Hematopoietic multipotent progenitor cell treated with erythropoietin and hydrocortisone succinate and interleukin-3 and kit ligand, for 17 days (in vitro differentiated cells): ENCODE data around the gene NELL1.

ENCODE experiments used
- DNase-seq: peaks from one replicate; pipeline ENCODE4 v3.0.0-alpha.2; 2015; ENCODE audit warnings: low spot score

The NELL1 gene

GRCh38 chr11:20668131-20668809 lies 1.1 kb upstream of the NELL1 start:
- no peak for DNase-seq

GRCh38 chr11:20669820-20670684 lies 666 bp downstream of the NELL1 start:
- DNase-seq: no peak

- no peak for DNase-seq
These were observed 1.6 kb downstream of the NELL1 start for GRCh38 chr11:20670932-20671403.

GRCh38 chr11:20671856-20672546 lies 2.6 kb downstream of the NELL1 start:
- DNase-seq: no peak

GRCh38 chr11:20672575-20672974 lies 3.2 kb downstream of the NELL1 start:
- DNase-seq: peak; percentile 29

- DNase-seq: no peak
These were observed 7.3 kb downstream of the NELL1 start for GRCh38 chr11:20676658-20677057.

- DNase-seq: no peak
These were observed 19.4 kb downstream of the NELL1 start for GRCh38 chr11:20688761-20689160.

- DNase-seq: no peak
These were observed 38.5 kb downstream of the NELL1 start for GRCh38 chr11:20707876-20708275.

GRCh38 chr11:20712912-20713311 lies 43.5 kb downstream of the NELL1 start:
- no peak for DNase-seq

- no peak for DNase-seq
These were observed 46.1 kb downstream of the NELL1 start for GRCh38 chr11:20715464-20715863.

- DNase-seq: no peak
These were observed 46.5 kb downstream of the NELL1 start for GRCh38 chr11:20715931-20716330.

- DNase-seq: no peak
These were observed 50.4 kb downstream of the NELL1 start for GRCh38 chr11:20719821-20720220.

GRCh38 chr11:20723366-20723765 lies 54.0 kb downstream of the NELL1 start:
- no peak for DNase-seq

GRCh38 chr11:20729597-20730105 lies 60.3 kb downstream of the NELL1 start:
- DNase-seq: no peak

- DNase-seq: no peak
These were observed 62.4 kb downstream of the NELL1 start for GRCh38 chr11:20731676-20732215.

- no peak for DNase-seq
These were observed 69.7 kb downstream of the NELL1 start for GRCh38 chr11:20739107-20739506.

GRCh38 chr11:20739577-20739976 lies 70.2 kb downstream of the NELL1 start:
- DNase-seq: no peak

GRCh38 chr11:20754933-20755332 lies 85.5 kb downstream of the NELL1 start:
- no peak for DNase-seq

GRCh38 chr11:20759541-20759940 lies 90.2 kb downstream of the NELL1 start:
- no peak for DNase-seq

- DNase-seq: no peak
These were observed 91.4 kb downstream of the NELL1 start for GRCh38 chr11:20760811-20761210.

GRCh38 chr11:20762116-20762844 lies 92.9 kb downstream of the NELL1 start:
- no peak for DNase-seq

GRCh38 chr11:20762980-20763379 lies 93.6 kb downstream of the NELL1 start:
- no peak for DNase-seq
